PC-3 (cell line): ENCODE results near the gene NINL.

ENCODE experiments used
- EZH2phosphoT487 ChIP-seq: fragments of 300-600 bp; sonication (generic); IDR thresholded peaks from 2 replicates; pipeline ENCODE4 v1.6.1; 2018; ENCODE audit warnings: mild to moderate bottlenecking, antibody characterized with exemption, low read length, borderline replicate concordance
- TF ChIP-seq, protein P1 (sequence below): fragments of 300-600 bp; sonication (generic); conservative IDR thresholded peaks from 2 replicates; pipeline ENCODE4 v1.5.1; 2017; ENCODE audit warnings: antibody characterized with exemption, low read depth, mild to moderate bottlenecking, low read length

DNA sequence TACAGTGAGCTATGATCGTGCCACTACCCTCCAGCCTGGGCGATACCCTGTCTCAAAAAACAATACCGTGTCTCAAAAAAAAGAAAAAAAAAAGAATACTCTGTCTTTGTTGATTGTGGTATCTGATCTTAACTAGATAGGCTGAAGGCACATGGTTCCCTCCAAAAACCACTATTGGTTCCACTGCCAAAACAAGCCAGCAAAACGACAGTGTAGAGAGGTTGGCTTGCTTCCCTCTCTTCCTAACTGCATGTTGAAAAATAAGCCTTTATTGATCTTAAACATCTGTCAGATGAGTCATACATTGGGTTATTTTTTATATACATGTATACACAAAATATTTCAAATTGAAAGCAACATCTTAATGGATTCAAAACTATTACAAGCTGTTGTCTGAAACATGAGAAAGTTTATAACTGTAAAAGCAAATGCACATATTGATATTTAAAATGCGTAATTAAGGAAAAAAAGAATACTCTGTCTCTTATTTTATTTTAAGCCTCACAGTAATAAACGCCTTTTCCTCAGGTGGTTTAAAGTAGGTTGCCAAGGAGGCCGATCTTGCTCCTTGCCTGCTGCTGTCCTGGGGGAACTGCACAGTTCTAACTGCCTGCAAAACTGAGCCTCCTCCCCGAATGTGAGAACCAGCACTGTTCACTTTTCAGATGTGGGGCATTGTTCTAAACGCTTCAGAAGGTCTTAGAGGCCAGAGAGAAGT, 7.0 kb upstream of the NINL start:
- TF ChIP-seq, protein P1, sequence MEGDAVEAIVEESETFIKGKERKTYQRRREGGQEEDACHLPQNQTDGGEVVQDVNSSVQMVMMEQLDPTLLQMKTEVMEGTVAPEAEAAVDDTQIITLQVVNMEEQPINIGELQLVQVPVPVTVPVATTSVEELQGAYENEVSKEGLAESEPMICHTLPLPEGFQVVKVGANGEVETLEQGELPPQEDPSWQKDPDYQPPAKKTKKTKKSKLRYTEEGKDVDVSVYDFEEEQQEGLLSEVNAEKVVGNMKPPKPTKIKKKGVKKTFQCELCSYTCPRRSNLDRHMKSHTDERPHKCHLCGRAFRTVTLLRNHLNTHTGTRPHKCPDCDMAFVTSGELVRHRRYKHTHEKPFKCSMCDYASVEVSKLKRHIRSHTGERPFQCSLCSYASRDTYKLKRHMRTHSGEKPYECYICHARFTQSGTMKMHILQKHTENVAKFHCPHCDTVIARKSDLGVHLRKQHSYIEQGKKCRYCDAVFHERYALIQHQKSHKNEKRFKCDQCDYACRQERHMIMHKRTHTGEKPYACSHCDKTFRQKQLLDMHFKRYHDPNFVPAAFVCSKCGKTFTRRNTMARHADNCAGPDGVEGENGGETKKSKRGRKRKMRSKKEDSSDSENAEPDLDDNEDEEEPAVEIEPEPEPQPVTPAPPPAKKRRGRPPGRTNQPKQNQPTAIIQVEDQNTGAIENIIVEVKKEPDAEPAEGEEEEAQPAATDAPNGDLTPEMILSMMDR, result no peak
- TF ChIP-seq EZH2phosphoT487, result no peak
